KMS-11 (cell line): ENCODE data around the gene A4GALT.

Experiments used
- H2AFZ ChIP-seq: fragments of 200-600 bp; sonication (generic); 2 replicates; pipeline ENCODE4 v1.6.1; 2016; ENCODE audit warnings: antibody characterized with exemption, mixed run types, low read depth
- H3K27ac ChIP-seq: fragments of 200-600 bp; sonication (generic); 2 replicates; pipeline ENCODE4 v1.6.1; 2016; ENCODE audit warnings: mild to moderate bottlenecking, mixed run types
- H3K27me3 ChIP-seq: fragments of 200-600 bp; sonication (generic); 2 replicates; pipeline ENCODE4 v1.6.1; 2017; ENCODE audit warnings: mild to moderate bottlenecking, low read depth, mixed run types, moderate library complexity; ENCODE audit not compliant: insufficient read depth
- H3K36me3 ChIP-seq: fragments of 200-600 bp; sonication (generic); 2 replicates; pipeline ENCODE4 v1.6.1; 2017; ENCODE audit warnings: mild to moderate bottlenecking, mixed run types; ENCODE audit not compliant: insufficient read depth
- H3K4me1 ChIP-seq: fragments of 200-600 bp; sonication (generic); 2 replicates; pipeline ENCODE4 v1.6.1; 2016; ENCODE audit warnings: mild to moderate bottlenecking, low read depth, mixed run types; ENCODE audit not compliant: poor library complexity, severe bottlenecking
- H3K4me2 ChIP-seq: fragments of 200-600 bp; sonication (generic); 2 replicates; pipeline ENCODE4 v1.7.0; 2016; ENCODE audit warnings: mild to moderate bottlenecking, mixed run types
- H3K4me3 ChIP-seq: fragments of 200-600 bp; sonication (generic); IDR thresholded peaks from 2 replicates; pipeline ENCODE4 v1.6.1; 2017; ENCODE audit warnings: low read depth, low read length, mixed read lengths; ENCODE audit not compliant: insufficient read depth
- H3K79me2 ChIP-seq: fragments of 200-600 bp; sonication (generic); 2 replicates; pipeline ENCODE4 v1.6.1; 2016; ENCODE audit warnings: low read depth, mixed run types; ENCODE audit not compliant: insufficient read depth
- H3K9ac ChIP-seq: fragments of 200-600 bp; sonication (generic); 2 replicates; pipeline ENCODE4 v1.6.1; 2016; ENCODE audit warnings: mild to moderate bottlenecking, mixed run types
- H4K20me1 ChIP-seq: fragments of 200-600 bp; sonication (generic); 2 replicates; pipeline ENCODE4 v1.6.1; 2016; ENCODE audit warnings: mild to moderate bottlenecking, mixed run types; ENCODE audit not compliant: insufficient read depth
- CTCF ChIP-seq: fragments of 200-600 bp; sonication (generic); conservative IDR thresholded peaks from 2 replicates; pipeline ENCODE4 v1.6.1; 2017; ENCODE audit warnings: low read depth, mild to moderate bottlenecking, antibody characterized with exemption, low read length, moderate library complexity, mixed read lengths

Gene A4GALT

GRCh38 chr22:42732081-42732480 lies 11.4 kb upstream of the A4GALT start:
- H3K79me2 ChIP-seq: no peaks in the 10 kb centered on the region
- H4K20me1 ChIP-seq: no peaks in the 10 kb centered on the region
- no peaks in the 10 kb centered on the region for H3K36me3 ChIP-seq

GRCh38 chr22:42726811-42727210 lies 6.1 kb upstream of the A4GALT start:
- Histone ChIP-seq H3K36me3 (no peaks in the 10 kb centered on the region), H2AFZ (no peak overlapping the region), H3K4me1 (no peaks in the 10 kb centered on the region), H3K79me2 (no peaks in the 10 kb centered on the region), H3K4me2 (no peak overlapping the region), H3K27ac (no peak overlapping the region), H3K27me3 (no peaks in the 10 kb centered on the region; the same call in 1 of the 2 replicates), H4K20me1 (no peaks in the 10 kb centered on the region), H3K9ac (no peak overlapping the region), H3K4me3 (no peak overlapping the region)
- TF ChIP-seq CTCF: no peak

More at GRCh38 chr22:42732081-42732480, 11.4 kb upstream of the A4GALT start:
- H3K27me3 ChIP-seq: no peaks in the 10 kb centered on the region
- no peaks in the 10 kb centered on the region for H3K4me1 ChIP-seq
- no peak for TF ChIP-seq CTCF
- no peak overlapping the region for H3K9ac ChIP-seq
- no peak overlapping the region for H3K4me3 ChIP-seq
- no peak overlapping the region for H2AFZ ChIP-seq
- H3K4me2 ChIP-seq: no peak overlapping the region
- no peak overlapping the region for H3K27ac ChIP-seq

GRCh38 chr22:42725606-42726355 lies 5.1 kb upstream of the A4GALT start:
- no peak for TF ChIP-seq CTCF
- H3K36me3 ChIP-seq: no peaks in the 10 kb centered on the region
- H3K4me3 ChIP-seq: no peak overlapping the region
- no peak overlapping the region for H2AFZ ChIP-seq
- H3K4me1 ChIP-seq: no peaks in the 10 kb centered on the region
- no peaks in the 10 kb centered on the region for H4K20me1 ChIP-seq
- no peak overlapping the region for H3K9ac ChIP-seq
- H3K4me2 ChIP-seq: no peak overlapping the region
- H3K27ac ChIP-seq: no peak overlapping the region
- H3K27me3 ChIP-seq: peaks cover 10% of the 10 kb centered on the region
- H3K79me2 ChIP-seq: no peaks in the 10 kb centered on the region

- Histone ChIP-seq H3K4me1 (no peaks in the 10 kb centered on the region), H3K27me3 (peaks cover 17% of the 10 kb centered on the region)
Observed at GRCh38 chr22:42724062-42724461, 3.4 kb upstream of the A4GALT start.

More at GRCh38 chr22:42724062-42724461, 3.4 kb upstream of the A4GALT start:
- Histone ChIP-seq H3K36me3 (no peaks in the 10 kb centered on the region), H2AFZ (no peak overlapping the region), H4K20me1 (no peaks in the 10 kb centered on the region), H3K9ac (no peak overlapping the region), H3K27ac (no peak overlapping the region), H3K4me3 (no peak overlapping the region), H3K79me2 (no peaks in the 10 kb centered on the region), H3K4me2 (no peak overlapping the region)
- no peak for TF ChIP-seq CTCF
